Heart left ventricle (tissue), 13 donors: ENCODE data around the gene VAMP2.

Experiments used
- POLR2A ChIP-seq, 2 donors: fragments of 450-650 bp; IDR thresholded peaks; one replicate each; pipeline ENCODE4 v1.6.1; 2017; ENCODE audit warnings: antibody characterized with exemption in 2 of 2, mild to moderate bottlenecking in 2 of 2, moderate library complexity in 2 of 2
- TF ChIP-seq, protein P1 (sequence below), 12 donors: fragments of 200-600 bp; sonication (generic) in 4 of 12; IDR thresholded peaks; one replicate each; pipeline versions ENCODE4 v1.5.0 to v1.8.0; 2018 to 2022; ENCODE audit warnings: antibody characterized with exemption in 12 of 12, mild to moderate bottlenecking in 5 of 12
- donor health status: ischemic (EF 13 %, LVEDD 7.1; RV severe dilation, severe dysfunction).
- donor health status: DM: no; HTN: yes; CAD: no.
- donor health status: DM: no; HTN: no; CAD: no.
- donor health status: ischemic (EF 25% LVEDD 6.9; RV normal size, moderate dysfunction).
- donor health status: ischemic (EF 25% LVEDD 5.7; RV mildly dilated, moderate dysfunction).
- donor health status: ischemic (EF 35%, LVEDD 5.7; RV mildly dilated, moderate dysfunction).
- donor health status: nonischemic (EF 11% LVEDD 7.7; RV severe dilation, severe dysfunction).
- donor health status: DM: yes; HTN: yes; CAD: no.
- donor health status: PGD.
- donor health status: ischemic (EF 29% LVEDD 5.4; RV normal size, mild dysfunction).
- donor health status: nonischemic (EF 23%, LVEDD 6.1; RV moderate dilation, normal function).

DNA sequence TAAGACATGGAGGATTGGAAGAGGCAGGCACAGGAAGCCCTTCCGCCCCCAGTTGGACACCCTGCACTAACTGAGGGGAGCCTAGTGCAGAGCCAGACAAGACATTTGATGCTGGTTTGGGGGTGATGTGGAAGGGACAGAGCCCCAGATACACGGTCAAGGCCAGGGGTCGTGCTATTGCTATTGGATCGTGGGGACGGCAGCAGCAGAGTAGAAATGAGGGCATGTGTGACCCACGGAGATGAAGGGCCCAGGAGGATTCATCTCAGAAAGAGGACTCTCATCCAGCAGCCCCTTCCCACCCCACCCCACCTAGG is 2.0 kb upstream of the VAMP2 start:
- TF ChIP-seq, protein P1, sequence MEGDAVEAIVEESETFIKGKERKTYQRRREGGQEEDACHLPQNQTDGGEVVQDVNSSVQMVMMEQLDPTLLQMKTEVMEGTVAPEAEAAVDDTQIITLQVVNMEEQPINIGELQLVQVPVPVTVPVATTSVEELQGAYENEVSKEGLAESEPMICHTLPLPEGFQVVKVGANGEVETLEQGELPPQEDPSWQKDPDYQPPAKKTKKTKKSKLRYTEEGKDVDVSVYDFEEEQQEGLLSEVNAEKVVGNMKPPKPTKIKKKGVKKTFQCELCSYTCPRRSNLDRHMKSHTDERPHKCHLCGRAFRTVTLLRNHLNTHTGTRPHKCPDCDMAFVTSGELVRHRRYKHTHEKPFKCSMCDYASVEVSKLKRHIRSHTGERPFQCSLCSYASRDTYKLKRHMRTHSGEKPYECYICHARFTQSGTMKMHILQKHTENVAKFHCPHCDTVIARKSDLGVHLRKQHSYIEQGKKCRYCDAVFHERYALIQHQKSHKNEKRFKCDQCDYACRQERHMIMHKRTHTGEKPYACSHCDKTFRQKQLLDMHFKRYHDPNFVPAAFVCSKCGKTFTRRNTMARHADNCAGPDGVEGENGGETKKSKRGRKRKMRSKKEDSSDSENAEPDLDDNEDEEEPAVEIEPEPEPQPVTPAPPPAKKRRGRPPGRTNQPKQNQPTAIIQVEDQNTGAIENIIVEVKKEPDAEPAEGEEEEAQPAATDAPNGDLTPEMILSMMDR (IDR thresholded peaks at IDR 0.05) = no peak
- no peak for TF ChIP-seq POLR2A (IDR thresholded peaks at IDR 0.05)
